ENCODE results near the gene CSTF1.

GRCh38 chr20:56445130-56445529, 52.7 kb downstream of the CSTF1 start:
- TF ChIP-seq MAZ (IDR thresholded peaks at IDR 0.05; ENCODE audit: borderline replicate concordance, low read depth, low read length) (no peak), POLR2A (IDR thresholded peaks at IDR 0.05; ENCODE audit: low read depth, low read length) (no peak), SMC3 (IDR thresholded peaks at IDR 0.05; ENCODE audit: low read depth, low read length) (no peak), RAD21 (IDR thresholded peaks at IDR 0.05; ENCODE audit: low read length) (no peak), CEBPB (IDR thresholded peaks at IDR 0.05; ENCODE audit: low read depth, low read length) (no peak), FOS (IDR thresholded peaks at IDR 0.05; ENCODE audit: low read depth, low read length) (no peak), MXI1 (IDR thresholded peaks at IDR 0.05; ENCODE audit: borderline replicate concordance, low read depth, low read length) (no peak), NFE2L2 (IDR thresholded peaks at IDR 0.05; ENCODE audit: low read depth, low read length) (no peak), RFX5 (IDR thresholded peaks at IDR 0.05; ENCODE audit: low read depth, low read length) (no peak), USF2 (IDR thresholded peaks at IDR 0.05; ENCODE audit: low read depth, low read length) (no peak)
- TF ChIP-seq, protein P1, sequence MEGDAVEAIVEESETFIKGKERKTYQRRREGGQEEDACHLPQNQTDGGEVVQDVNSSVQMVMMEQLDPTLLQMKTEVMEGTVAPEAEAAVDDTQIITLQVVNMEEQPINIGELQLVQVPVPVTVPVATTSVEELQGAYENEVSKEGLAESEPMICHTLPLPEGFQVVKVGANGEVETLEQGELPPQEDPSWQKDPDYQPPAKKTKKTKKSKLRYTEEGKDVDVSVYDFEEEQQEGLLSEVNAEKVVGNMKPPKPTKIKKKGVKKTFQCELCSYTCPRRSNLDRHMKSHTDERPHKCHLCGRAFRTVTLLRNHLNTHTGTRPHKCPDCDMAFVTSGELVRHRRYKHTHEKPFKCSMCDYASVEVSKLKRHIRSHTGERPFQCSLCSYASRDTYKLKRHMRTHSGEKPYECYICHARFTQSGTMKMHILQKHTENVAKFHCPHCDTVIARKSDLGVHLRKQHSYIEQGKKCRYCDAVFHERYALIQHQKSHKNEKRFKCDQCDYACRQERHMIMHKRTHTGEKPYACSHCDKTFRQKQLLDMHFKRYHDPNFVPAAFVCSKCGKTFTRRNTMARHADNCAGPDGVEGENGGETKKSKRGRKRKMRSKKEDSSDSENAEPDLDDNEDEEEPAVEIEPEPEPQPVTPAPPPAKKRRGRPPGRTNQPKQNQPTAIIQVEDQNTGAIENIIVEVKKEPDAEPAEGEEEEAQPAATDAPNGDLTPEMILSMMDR (conservative IDR thresholded peaks at IDR 0.05; ENCODE audit: low read depth, low read length): no peak
- TF ChIP-seq, protein P2, sequence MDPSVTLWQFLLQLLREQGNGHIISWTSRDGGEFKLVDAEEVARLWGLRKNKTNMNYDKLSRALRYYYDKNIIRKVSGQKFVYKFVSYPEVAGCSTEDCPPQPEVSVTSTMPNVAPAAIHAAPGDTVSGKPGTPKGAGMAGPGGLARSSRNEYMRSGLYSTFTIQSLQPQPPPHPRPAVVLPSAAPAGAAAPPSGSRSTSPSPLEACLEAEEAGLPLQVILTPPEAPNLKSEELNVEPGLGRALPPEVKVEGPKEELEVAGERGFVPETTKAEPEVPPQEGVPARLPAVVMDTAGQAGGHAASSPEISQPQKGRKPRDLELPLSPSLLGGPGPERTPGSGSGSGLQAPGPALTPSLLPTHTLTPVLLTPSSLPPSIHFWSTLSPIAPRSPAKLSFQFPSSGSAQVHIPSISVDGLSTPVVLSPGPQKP (IDR thresholded peaks at IDR 0.05; ENCODE audit: borderline replicate concordance, low read depth, low read length): no peak
